Measurements from ENCODE around the gene LHX5.

DNA sequence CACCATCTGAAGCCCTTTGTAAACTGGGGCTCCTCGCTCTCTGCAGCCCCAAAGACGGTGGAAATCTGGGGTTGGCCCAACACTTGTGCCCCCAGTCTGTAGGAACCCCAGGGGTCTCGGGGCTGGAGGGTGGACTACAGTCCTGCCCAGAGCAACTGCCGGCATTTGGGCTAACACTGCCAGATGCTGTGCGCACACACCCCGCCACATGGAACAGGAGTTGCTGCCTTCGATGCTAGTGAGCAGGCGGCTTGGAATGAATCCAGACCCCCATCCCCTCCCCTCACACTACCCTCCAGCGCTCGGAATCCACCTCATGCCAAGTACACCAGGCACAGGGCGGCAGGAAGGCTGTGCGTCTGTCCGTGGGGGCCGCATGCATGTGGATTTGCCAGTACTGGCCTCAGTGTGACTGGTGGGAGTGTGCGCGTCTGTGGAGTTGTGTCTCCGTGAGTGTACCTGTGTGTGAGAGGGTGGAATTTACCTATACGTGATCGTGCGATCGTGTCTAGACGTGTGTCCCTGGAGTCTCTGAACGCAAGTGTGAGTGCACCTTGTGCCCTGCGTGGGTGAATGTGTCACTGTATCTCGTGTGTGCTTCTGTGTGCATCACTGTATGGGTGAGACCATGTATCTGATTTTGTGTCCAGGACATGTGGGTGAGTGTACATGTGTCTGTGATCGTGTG is 5.1 kb downstream of the LHX5 start:
- TF ChIP-seq, protein P1, sequence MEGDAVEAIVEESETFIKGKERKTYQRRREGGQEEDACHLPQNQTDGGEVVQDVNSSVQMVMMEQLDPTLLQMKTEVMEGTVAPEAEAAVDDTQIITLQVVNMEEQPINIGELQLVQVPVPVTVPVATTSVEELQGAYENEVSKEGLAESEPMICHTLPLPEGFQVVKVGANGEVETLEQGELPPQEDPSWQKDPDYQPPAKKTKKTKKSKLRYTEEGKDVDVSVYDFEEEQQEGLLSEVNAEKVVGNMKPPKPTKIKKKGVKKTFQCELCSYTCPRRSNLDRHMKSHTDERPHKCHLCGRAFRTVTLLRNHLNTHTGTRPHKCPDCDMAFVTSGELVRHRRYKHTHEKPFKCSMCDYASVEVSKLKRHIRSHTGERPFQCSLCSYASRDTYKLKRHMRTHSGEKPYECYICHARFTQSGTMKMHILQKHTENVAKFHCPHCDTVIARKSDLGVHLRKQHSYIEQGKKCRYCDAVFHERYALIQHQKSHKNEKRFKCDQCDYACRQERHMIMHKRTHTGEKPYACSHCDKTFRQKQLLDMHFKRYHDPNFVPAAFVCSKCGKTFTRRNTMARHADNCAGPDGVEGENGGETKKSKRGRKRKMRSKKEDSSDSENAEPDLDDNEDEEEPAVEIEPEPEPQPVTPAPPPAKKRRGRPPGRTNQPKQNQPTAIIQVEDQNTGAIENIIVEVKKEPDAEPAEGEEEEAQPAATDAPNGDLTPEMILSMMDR (IDR thresholded peaks at IDR 0.05) = no peak
- TF ChIP-seq POLR2AphosphoS5 (IDR thresholded peaks at IDR 0.05; ENCODE audit: low read depth, low read length) (no peak), TCF7L2 (IDR thresholded peaks at IDR 0.05; ENCODE audit: low read depth, low read length) (no peak)

Measured in Panc1 (cell line).